NCI-H226 (cell line): ENCODE data around the gene DAB1.

Experiments
- DNase-seq: peaks from one replicate; pipeline ENCODE4 v3.0.0-alpha.2; 2015

Gene DAB1

DNA sequence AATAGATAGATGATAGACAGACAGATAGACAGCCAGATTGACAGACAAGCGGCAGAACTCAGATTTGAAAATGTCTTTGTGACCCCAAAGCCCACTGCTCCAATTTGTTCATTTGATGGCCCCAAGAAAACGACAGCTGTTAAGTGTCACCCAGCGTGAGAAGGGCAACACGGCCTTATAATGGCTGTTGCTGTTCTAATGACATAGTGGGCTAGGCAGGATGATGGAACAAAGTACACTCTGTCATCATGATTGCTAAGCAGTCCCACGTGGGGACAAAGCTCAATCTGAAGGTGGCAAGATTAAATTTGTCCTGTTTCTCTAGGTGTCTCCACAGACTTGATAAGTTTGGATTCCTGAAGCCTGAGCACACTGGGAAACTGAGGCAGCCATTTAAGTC is 112.9 kb downstream of the DAB1 start:
- no peak for DNase-seq

GRCh38 chr1:57309630-57310029 is 114.2 kb downstream of the DAB1 start:
- no peak for DNase-seq

- DNase-seq, result no peak
Measured at GRCh38 chr1:57307392-57308170, 116.3 kb downstream of the DAB1 start.

DNA sequence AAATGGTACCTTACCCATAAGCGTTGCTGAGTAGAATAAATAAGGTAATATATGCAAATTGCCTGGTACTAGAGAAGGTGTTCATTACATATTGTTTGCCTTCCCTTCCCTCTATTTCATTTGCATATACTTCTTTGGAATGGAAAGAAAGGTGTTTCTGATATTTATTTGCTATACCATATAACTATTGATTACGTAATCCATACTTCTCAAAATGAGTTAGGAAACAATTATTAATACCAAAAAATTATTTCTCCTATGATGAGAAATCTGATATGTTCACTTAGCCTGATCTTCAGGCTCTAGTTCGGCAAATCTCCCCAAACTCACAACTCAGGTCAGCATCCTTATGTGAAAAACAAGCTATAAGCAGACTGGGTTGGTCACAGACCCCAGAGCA is 119.3 kb downstream of the DAB1 start:
- no peak for DNase-seq

- peak; percentile 13 for DNase-seq
Measured at GRCh38 chr1:57302812-57303596, 120.9 kb downstream of the DAB1 start.

DNA sequence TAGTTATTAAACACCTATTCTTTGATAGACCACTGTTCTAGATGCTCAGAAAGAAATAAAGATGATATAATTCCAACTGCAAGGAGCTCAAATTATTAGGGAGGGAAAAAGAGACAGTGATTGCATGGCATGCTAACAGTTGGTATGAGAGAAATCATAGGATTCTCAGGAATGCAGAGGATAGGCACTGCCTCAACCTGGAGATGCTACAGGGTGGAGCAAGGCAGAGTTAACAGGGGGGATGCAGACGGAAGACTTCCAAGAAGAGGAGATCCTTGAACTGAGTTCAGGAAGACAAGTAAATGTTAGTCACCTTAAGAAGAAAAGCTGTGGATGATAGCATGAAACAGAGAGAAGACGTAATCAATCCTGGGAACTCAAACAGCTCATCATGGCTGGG is 123.7 kb downstream of the DAB1 start:
- DNase-seq, result peak; percentile 10

GRCh38 chr1:57296726-57297250 is 127.1 kb downstream of the DAB1 start:
- no peak for DNase-seq

DNA sequence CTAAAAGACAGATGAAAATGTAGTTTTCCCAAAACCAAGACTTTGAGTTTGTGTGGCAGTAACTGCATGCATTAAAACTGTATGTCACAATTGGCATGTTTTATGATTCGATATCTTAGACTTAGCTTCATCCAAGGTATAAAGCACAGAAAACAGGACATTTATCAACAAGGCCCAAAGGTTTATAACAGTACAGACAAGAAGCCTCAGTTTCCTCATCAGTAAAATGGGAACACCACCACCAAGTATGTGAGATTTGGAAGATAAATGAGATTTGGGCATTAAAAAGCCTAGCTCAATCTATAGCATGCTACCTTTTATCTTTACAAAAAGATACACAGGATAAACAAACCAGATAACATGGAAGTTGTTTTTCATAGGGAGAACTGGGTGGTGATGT is 128.5 kb downstream of the DAB1 start:
- DNase-seq, result no peak

- DNase-seq, result no peak
Measured at GRCh38 chr1:57294177-57294576, 129.7 kb downstream of the DAB1 start.

DNA sequence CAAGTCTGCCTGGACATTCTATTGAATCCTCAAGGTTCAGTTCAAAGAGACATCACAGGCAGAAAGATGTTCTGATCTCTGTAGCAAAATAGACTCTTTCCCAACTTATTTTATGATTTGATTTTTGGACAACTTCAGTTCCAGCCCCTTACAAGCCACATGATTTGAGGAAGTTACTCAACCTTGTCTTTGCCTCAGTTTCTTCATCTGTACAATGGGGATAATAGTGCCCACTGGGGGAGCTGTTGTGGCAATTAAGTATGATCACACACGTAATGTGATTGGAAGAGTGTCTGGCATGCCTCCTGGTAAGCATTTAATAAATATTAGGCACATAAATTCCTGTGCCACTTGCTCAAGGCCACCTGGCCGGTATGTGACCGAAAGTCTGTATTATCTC is 130.6 kb downstream of the DAB1 start:
- no peak for DNase-seq

DNA sequence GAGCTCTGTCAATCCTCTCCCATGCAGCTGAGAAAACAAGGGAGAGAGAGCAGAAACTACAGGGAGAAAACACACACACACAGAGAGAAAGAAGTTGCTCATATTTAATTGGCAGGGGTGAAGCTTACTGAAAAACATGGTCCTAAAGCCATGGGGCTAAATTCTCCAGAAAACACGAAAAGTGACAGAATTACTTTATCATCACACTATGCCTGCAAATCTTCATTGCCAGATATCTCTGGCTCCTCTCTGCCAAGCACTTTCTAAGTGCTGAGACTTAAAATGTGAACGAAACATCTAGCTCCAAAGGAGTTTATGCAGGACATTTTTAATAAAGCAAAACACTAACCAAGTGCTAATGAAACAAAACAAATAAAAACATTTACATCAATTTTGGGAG is 134.1 kb downstream of the DAB1 start:
- DNase-seq, result no peak

- no peak for DNase-seq
Measured at GRCh38 chr1:57285992-57286391, 137.9 kb downstream of the DAB1 start.

GRCh38 chr1:57282411-57282810 is 141.4 kb downstream of the DAB1 start:
- DNase-seq, result no peak

- DNase-seq, result no peak
Measured at GRCh38 chr1:57281324-57281723, 142.5 kb downstream of the DAB1 start.

GRCh38 chr1:57279909-57280666 is 143.8 kb downstream of the DAB1 start:
- peak; percentile 26 for DNase-seq

- no peak for DNase-seq
Measured at GRCh38 chr1:57278558-57278957, 145.3 kb downstream of the DAB1 start.

GRCh38 chr1:57277681-57278080 is 146.2 kb downstream of the DAB1 start:
- DNase-seq, result no peak

GRCh38 chr1:57276918-57277317 is 146.9 kb downstream of the DAB1 start:
- DNase-seq, result no peak

DNA sequence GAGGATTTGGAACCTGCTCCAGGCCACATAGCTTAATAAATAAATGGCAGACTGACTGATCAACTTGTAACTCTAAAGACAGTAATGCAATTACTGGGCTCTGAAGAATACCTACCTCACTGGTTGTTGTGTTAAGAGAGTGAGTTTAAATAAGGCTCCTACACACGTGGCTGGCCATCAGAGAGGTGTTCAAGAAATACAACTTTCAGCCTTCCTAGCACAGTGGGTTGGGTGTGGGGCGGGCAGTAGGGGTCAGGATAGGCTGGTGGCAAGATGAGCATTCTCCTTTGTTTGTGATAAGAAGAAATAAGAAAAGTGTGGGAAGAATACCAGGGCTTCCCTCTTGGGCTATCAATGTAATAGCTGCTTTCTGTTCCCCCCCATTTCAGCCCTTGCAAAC is 151.3 kb downstream of the DAB1 start:
- DNase-seq, result no peak

DNA sequence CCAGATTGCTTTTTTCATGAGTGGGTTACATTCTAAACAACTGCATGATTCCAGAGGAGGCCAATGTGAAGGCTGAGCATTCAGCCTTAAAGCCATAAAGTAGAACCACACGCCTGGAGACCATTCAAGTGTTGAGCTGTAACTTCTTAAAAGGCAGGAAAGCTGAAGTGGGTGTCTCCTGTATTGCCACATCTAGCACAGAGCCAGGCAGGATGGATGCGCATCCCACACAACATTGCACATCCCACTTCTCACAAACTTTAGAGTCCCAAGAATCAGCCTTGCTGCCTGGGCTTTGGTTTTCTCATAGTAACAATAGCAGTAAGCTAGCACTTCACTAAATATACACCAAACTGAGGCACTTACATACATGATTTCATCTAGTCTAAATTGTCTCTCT is 151.7 kb downstream of the DAB1 start:
- no peak for DNase-seq

GRCh38 chr1:57270927-57271698 is 152.7 kb downstream of the DAB1 start:
- DNase-seq, result no peak

DNA sequence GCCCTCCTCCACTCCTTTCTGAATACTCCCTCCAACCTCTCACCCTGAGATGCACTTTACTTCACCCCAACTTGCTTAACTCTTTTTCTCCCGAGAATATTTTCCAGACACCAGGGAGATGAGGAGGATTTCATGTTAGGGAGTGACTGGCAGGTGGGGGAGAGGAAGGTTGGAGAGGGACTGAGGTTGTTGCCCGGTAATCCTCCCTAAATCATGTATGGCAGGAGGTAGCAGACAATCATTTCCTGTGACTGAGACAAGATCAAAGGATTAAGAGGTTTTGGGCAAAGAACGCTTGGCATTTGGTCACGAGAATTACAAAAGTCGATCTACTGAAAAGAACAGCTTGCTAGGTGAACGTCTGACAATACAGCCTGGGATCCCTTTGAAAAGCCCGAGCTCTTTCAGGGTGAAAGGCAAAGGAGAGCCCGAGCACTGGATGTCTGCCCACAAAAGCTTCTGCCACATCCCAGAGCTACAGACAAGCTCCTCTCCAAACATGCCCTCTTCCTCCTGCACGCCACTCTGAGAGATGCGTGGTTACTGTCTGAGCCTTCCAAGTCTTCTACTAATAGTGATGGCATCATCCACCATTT is 154.1 kb downstream of the DAB1 start:
- no peak for DNase-seq
